ENCODE data around the gene SLC39A13.
A peak's percentile ranks its signal among the peaks of the same experiment; 100 is the strongest.

Gene SLC39A13

GRCh38 chr11:47394050-47394321 lies 14.4 kb upstream of the SLC39A13 start:
- TF ChIP-seq, protein P1, sequence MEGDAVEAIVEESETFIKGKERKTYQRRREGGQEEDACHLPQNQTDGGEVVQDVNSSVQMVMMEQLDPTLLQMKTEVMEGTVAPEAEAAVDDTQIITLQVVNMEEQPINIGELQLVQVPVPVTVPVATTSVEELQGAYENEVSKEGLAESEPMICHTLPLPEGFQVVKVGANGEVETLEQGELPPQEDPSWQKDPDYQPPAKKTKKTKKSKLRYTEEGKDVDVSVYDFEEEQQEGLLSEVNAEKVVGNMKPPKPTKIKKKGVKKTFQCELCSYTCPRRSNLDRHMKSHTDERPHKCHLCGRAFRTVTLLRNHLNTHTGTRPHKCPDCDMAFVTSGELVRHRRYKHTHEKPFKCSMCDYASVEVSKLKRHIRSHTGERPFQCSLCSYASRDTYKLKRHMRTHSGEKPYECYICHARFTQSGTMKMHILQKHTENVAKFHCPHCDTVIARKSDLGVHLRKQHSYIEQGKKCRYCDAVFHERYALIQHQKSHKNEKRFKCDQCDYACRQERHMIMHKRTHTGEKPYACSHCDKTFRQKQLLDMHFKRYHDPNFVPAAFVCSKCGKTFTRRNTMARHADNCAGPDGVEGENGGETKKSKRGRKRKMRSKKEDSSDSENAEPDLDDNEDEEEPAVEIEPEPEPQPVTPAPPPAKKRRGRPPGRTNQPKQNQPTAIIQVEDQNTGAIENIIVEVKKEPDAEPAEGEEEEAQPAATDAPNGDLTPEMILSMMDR (IDR thresholded peaks at IDR 0.05; ENCODE audit: insufficient read depth, low read length), result no peak
- TF ChIP-seq POLR2AphosphoS5 (IDR thresholded peaks at IDR 0.05; ENCODE audit: low read depth) (peak; percentile 0; the same call in 1 of the 2 replicates), REST (IDR thresholded peaks at IDR 0.05; ENCODE audit: insufficient replicate concordance, low read depth) (no peak), GABPA (IDR thresholded peaks at IDR 0.05; ENCODE audit: low read depth) (no peak), SPI1 (IDR thresholded peaks at IDR 0.05; ENCODE audit: borderline replicate concordance, low read depth) (peak; percentile 42; the same call in 1 of the 2 replicates)
- Histone ChIP-seq H3K27ac (replicated peaks) (peak overlapping the region; percentile 100), H3K4me3 (replicated peaks; ENCODE audit: insufficient read depth, low read length) (peak overlapping the region; percentile 29), H3K27me3 (ENCODE audit: insufficient read depth, poor library complexity, severe bottlenecking) (no peaks in the 10 kb centered on the region)
- DNase-seq (ENCODE audit: low read depth in 1 of 2, low spot score in 1 of 2), result peak in 1 of 2 experiments; percentile 75

DNA sequence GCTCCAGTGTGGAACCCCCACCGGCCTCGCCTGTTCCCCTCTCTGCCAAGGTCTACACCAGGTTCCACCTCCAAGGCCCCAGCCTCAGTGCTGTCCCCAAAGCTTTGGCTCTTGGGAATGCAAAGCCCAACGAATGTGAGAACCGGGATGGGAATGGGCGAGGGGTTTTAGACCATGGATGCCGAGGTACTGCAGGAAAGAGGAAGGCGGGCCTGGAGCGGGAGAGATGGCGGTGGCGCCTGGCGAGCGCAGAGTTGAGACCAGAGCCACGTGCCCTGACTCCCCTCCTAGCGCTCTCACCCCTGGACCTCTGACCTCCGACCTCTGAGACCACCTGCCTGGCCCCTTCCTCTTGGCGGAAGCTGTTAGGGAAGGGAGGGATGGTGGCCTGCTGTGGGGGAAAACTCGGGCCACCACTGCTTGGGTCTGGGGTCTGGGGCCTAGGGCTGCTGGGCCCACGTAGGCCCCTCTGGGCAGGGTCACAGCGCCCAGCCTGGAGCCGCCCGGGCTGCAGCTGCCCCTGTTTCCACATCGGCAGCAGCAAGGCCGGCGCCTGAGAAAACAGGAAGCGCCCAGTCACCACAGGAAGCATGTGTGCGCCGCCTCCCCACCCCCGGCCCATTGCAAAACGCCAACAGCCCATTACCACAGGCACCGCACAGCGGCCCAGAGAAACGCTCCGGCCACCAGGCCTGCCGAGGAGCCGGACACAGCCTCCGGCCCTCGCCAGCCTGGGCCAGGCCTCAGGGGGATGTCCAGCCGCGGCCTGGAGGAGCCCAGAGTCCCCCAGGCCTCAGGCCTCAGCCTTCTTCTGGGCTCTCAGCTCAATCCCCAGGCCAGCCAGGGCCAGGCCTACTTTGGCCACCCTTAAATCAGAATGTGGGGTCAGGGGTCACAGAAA lies 13.8 kb upstream of the SLC39A13 start:
- Histone ChIP-seq H3K27me3 (ENCODE audit: insufficient read depth, poor library complexity, severe bottlenecking) (no peaks in the 10 kb centered on the region), H3K27ac (replicated peaks) (peak overlapping the region; percentile 100), H3K4me3 (replicated peaks; ENCODE audit: insufficient read depth, low read length) (peak overlapping the region; percentile 40)
- peak; percentile 88 to 92 for DNase-seq (ENCODE audit: low read depth in 1 of 2, low spot score in 1 of 2)
- TF ChIP-seq REST (IDR thresholded peaks at IDR 0.05; ENCODE audit: insufficient replicate concordance, low read depth) (peak; percentile 70), GABPA (IDR thresholded peaks at IDR 0.05; ENCODE audit: low read depth) (peak; percentile 72), SPI1 (IDR thresholded peaks at IDR 0.05; ENCODE audit: borderline replicate concordance, low read depth) (peak; percentile 97), POLR2AphosphoS5 (IDR thresholded peaks at IDR 0.05; ENCODE audit: low read depth) (peak; percentile 99)
- TF ChIP-seq, protein P1 (IDR thresholded peaks at IDR 0.05; ENCODE audit: insufficient read depth, low read length), result no peak

GRCh38 chr11:47395223-47396048 lies 13.0 kb upstream of the SLC39A13 start:
- TF ChIP-seq SPI1 (IDR thresholded peaks at IDR 0.05; ENCODE audit: borderline replicate concordance, low read depth), result peak; percentile 50; the same call in 1 of the 2 replicates
- no peak for TF ChIP-seq REST (IDR thresholded peaks at IDR 0.05; ENCODE audit: insufficient replicate concordance, low read depth)
- Histone ChIP-seq H3K4me3 (replicated peaks; ENCODE audit: insufficient read depth, low read length) (peak overlapping the region; percentile 40), H3K27me3 (ENCODE audit: insufficient read depth, poor library complexity, severe bottlenecking) (no peaks in the 10 kb centered on the region), H3K27ac (replicated peaks) (peak overlapping the region; percentile 100)
- DNase-seq (ENCODE audit: low read depth in 1 of 2, low spot score in 1 of 2), result peak in 1 of 2 experiments; percentile 47

All from HL-60 (cell line).